Neural crest cell (in vitro differentiated cells): ENCODE measurements around the gene SOD3. TPM values are rescaled to one million over a fixed set of nuclear protein-coding genes. Genes with fewer than 3 reads are reported as not detected.

Experiments used
- DNase-seq: peaks from one replicate; pipeline ENCODE4 v3.0.0; 2021; ENCODE audit warnings: low read depth, mixed read lengths, low spot score
- H3K27ac Mint-ChIP-seq: one replicate; pipeline ENCODE4 v1.8.0; 2021; ENCODE audit warnings: mild to moderate bottlenecking, mixed read lengths; ENCODE audit not compliant: unreplicated experiment
- H3K27me3 Mint-ChIP-seq: 2 replicates; pipeline ENCODE4 v1.8.0; 2021; ENCODE audit warnings: low read depth, mild to moderate bottlenecking, mixed read lengths
- H3K36me3 Mint-ChIP-seq: 2 replicates; pipeline ENCODE4 v1.8.0; 2021; ENCODE audit warnings: low read depth, mild to moderate bottlenecking, mixed read lengths
- H3K4me1 Mint-ChIP-seq: 2 replicates; pipeline ENCODE4 v1.8.0; 2021; ENCODE audit warnings: mixed read lengths
- H3K4me3 Mint-ChIP-seq: one replicate; pipeline ENCODE4 v1.8.0; 2021; ENCODE audit warnings: mild to moderate bottlenecking, mixed read lengths
- H3K9me3 Mint-ChIP-seq: 2 replicates; pipeline ENCODE4 v1.8.0; 2021; ENCODE audit warnings: mixed read lengths
- total RNA-seq: library from RNA; stranded (reverse); gene quantifications from 2 replicates; pipeline ENCODE4 v1.2.1, GENCODE V29; 2021
- TF ChIP-seq, protein P1 (sequence below): fragments of 200-600 bp; sonication (generic); conservative IDR thresholded peaks from 2 replicates; pipeline ENCODE4 v1.5.0; 2021; ENCODE audit warnings: antibody characterized with exemption, mild to moderate bottlenecking

SOD3 gene
- total RNA-seq, 1 donor from 2014 or later: 0.16 TPM

DNA sequence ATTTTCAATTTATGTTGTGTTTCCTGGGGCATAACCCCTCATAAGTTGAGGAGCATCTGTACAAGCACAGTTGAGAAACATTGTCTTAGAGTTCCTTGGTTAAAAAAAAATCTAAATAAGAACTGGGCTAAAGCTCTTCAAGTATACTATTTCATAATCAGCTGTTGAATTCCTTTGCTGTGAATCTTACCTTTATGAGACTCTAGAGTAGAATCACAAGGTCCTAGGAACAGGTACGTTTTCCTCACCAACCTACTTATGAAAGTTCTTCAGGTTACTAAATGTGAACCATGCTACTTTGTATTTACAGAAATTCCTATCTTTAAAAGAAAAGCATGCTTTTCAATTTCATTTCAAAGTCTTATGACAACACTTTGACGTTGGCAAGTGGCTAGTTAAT, 20.9 kb upstream of the SOD3 start:
- H3K4me1 Mint-ChIP-seq: no peaks in the 10 kb centered on the region
- H3K27ac Mint-ChIP-seq: no peak overlapping the region
- no peak for DNase-seq
- no peaks in the 10 kb centered on the region for H3K27me3 Mint-ChIP-seq
- H3K4me3 Mint-ChIP-seq: no peak overlapping the region
- peaks cover 5% of the 10 kb centered on the region for H3K9me3 Mint-ChIP-seq
- peaks cover 2% of the 10 kb centered on the region for H3K36me3 Mint-ChIP-seq
- TF ChIP-seq, protein P1, sequence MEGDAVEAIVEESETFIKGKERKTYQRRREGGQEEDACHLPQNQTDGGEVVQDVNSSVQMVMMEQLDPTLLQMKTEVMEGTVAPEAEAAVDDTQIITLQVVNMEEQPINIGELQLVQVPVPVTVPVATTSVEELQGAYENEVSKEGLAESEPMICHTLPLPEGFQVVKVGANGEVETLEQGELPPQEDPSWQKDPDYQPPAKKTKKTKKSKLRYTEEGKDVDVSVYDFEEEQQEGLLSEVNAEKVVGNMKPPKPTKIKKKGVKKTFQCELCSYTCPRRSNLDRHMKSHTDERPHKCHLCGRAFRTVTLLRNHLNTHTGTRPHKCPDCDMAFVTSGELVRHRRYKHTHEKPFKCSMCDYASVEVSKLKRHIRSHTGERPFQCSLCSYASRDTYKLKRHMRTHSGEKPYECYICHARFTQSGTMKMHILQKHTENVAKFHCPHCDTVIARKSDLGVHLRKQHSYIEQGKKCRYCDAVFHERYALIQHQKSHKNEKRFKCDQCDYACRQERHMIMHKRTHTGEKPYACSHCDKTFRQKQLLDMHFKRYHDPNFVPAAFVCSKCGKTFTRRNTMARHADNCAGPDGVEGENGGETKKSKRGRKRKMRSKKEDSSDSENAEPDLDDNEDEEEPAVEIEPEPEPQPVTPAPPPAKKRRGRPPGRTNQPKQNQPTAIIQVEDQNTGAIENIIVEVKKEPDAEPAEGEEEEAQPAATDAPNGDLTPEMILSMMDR: no peak

DNA sequence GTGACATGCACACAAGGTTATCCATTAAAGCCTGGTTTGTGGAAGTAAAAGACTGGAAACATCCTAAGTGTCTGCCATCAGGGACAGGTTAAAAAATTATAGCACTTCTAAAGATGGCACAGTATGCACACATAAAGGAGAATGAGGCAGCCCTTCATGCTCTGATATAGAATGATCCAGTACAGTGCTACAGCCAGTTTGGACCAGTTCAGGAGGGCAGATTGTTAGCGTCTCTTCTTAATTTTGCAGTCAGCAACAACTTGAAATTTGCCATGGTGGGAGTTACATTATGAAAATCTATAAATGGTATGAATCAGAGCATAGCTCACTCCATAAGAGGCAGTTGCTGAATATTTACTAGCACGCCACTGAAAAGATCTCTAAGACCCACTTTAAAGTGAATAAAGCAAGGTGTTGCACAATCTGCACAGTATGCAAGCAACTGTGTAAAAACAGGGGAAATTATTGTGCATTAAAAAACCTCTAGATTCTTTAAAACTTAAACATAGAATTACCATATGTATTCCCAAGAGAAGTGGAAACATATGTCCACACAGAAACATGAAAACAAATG, 20.3 kb upstream of the SOD3 start:
- Mint-ChIP-seq H3K9me3 (peaks cover 5% of the 10 kb centered on the region), H3K27ac (no peak overlapping the region), H3K4me1 (no peaks in the 10 kb centered on the region), H3K27me3 (no peaks in the 10 kb centered on the region), H3K36me3 (peaks cover 2% of the 10 kb centered on the region), H3K4me3 (no peak overlapping the region)
- DNase-seq: no peak
- TF ChIP-seq, protein P1: no peak

DNA sequence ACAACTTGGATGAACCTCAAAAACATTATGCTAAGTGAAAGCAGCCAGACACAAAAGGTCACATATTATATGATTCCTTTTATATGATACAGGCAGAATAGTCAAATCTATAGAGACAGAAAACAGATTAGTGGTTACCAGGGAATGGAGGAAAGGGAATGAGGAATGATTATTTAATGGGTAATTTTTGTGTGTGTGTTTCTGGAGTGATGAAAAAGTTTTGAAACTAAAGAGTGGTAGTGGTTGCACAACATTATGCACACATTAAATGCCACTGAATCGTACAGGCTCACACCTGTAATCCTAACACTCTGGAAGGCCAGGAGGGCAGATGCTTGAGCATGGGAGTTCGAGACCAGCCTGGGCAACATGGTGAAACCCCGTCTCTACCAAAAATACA, 19.6 kb upstream of the SOD3 start:
- Mint-ChIP-seq H3K9me3 (peaks cover 5% of the 10 kb centered on the region), H3K27me3 (no peaks in the 10 kb centered on the region), H3K4me3 (no peak overlapping the region), H3K27ac (no peak overlapping the region), H3K36me3 (peaks cover 2% of the 10 kb centered on the region), H3K4me1 (no peaks in the 10 kb centered on the region)
- TF ChIP-seq, protein P1: no peak
- no peak for DNase-seq

DNA sequence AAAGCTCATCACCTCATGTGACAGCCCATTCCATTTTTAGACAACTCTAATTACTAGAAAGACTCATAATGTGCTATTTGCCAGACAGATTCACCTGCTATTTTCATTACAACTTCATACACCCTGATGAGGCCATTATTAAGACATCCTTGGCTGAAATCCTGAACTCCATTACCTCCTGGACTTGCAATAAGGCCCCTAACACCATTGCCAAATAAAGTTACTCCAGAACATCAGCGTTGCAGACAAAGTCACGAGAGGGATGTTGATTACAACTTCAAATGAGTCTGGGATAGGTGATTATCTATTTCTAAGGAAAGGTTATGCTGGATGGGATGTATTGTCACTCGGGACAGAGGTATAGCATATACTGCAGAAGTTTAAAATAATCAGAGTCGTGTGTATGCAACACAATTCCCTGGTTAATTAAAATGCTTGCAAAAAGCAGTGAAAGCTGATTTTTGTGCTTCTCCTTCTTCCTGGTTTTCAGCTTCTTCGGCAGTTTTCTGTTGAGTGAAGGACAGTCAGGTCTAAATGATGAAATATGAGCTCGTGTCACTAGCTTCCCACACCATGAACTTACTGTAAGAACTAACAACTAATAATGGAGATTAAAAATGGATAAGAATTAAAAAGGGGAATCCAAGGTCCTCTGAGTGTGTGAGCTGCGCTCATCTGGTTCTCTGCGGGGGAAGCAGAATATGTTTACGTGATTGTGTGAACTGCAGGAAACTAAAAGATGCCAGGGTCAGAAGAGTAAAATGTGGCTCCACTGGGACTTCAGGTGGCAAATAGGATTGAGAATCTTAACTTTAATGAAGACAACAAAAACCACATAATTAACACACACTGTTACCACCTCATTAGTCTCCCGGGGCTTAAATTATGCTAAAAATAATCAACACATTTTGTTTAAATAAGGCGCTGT, 17.6 kb upstream of the SOD3 start:
- DNase-seq: no peak
- H3K9me3 Mint-ChIP-seq: no peaks in the 10 kb centered on the region
- H3K36me3 Mint-ChIP-seq: no peaks in the 10 kb centered on the region
- no peaks in the 10 kb centered on the region for H3K27me3 Mint-ChIP-seq
- no peak overlapping the region for H3K4me3 Mint-ChIP-seq
- no peak overlapping the region for H3K27ac Mint-ChIP-seq
- TF ChIP-seq, protein P1: no peak
- peaks cover 15% of the 10 kb centered on the region for H3K4me1 Mint-ChIP-seq

DNA sequence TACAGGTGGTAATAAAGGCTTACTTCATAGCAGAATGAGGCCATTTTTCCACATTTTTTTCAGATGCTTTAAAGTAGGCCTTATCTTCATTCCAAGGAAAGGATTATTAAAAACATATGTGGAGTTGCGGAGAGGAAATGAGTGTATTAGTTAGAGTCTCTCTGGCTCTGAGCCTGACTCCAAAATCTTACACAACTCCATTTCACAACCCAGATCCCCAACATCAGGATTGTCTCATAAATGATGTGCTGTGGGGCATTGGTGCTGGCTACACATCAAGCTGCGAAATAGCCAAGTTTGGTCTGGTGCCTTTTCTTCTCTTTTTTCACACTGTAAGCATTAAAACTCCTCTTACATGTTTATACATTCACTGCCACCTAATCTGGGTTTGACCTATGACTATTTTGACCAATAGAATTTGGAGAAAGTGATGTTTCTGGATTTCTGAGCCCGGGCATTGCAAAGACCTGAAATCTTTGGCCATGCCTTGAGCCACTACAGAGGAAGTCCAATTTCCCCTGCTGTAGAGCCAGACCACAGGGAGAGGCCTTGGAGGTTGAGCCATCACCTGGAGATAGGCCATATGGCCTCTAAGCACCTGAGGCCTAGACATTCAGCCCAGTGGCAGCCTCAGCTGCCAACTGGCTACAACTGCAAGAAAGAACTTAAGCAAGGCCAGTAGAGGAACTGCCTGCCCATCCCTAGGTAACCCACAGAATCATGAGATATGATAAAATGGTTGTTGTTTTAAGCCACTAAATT, 16.7 kb upstream of the SOD3 start:
- Mint-ChIP-seq H3K9me3 (no peaks in the 10 kb centered on the region), H3K27me3 (no peaks in the 10 kb centered on the region), H3K4me3 (no peak overlapping the region)

More for the DNA sequence above, 16.7 kb upstream of the SOD3 start:
- H3K27ac Mint-ChIP-seq: no peak overlapping the region
- DNase-seq: no peak
- no peaks in the 10 kb centered on the region for H3K36me3 Mint-ChIP-seq
- peaks cover 21% of the 10 kb centered on the region for H3K4me1 Mint-ChIP-seq
- TF ChIP-seq, protein P1: no peak
